Measurements from ENCODE around the gene GLIS1. TPM values are rescaled to one million over a fixed set of nuclear protein-coding genes. Genes with fewer than 3 reads are reported as not detected.

Gene GLIS1
- total and polyA plus RNA-seq, 2 experiments from 2014 or later = 0.22 to 0.61 TPM

GRCh38 chr1:53702341-53702740, 36.6 kb downstream of the GLIS1 start:
- Histone ChIP-seq H3K79me2 (ENCODE audit: insufficient read depth) (no peaks in the 10 kb centered on the region), H4K20me1 (ENCODE audit: insufficient read depth) (no peaks in the 10 kb centered on the region)

GRCh38 chr1:53700776-53701175, 38.2 kb downstream of the GLIS1 start:
- peaks cover 10% of the 10 kb centered on the region; the same call in 1 of the 2 replicates for H3K27me3 ChIP-seq (replicated peaks; ENCODE audit: insufficient read depth)
- H3K4me3 ChIP-seq = no peak overlapping the region
- no peak overlapping the region for H2AFZ ChIP-seq
- no peak overlapping the region for H3K9ac ChIP-seq
- H3K9me3 ChIP-seq (ENCODE audit: low read depth) = no peaks in the 10 kb centered on the region
- DNase-seq = no peak
- in situ Hi-C loops (cut with MboI) = no loop called here
- H3K27ac ChIP-seq = no peak overlapping the region
- 71 to 77% methylated on average over 3 of the region's 3 CpGs for WGBS, 2 experiments (ENCODE audit: low coverage in 1 of 2, low lambda C conversion rate in 2 of 2, missing lambda C conversion rate in 2 of 2)
- no peak for TF ChIP-seq EZH2 (IDR thresholded peaks at IDR 0.05; ENCODE audit: insufficient read depth, poor library complexity, severe bottlenecking)
- no peaks in the 10 kb centered on the region for H3K36me3 ChIP-seq (ENCODE audit: low read depth)
- H3K9me2 ChIP-seq (ENCODE audit: insufficient read depth) = no peaks in the 10 kb centered on the region
- H4K20me1 ChIP-seq (ENCODE audit: insufficient read depth) = no peaks in the 10 kb centered on the region
- H3F3A ChIP-seq (ENCODE audit: insufficient read depth) = no peaks in the 10 kb centered on the region
- H3K4me2 ChIP-seq (ENCODE audit: unreplicated experiment) = no peak overlapping the region
- H3K4me1 ChIP-seq (ENCODE audit: insufficient read depth) = 0 out of 2 replicates have a peak, but pooled peaks cover 3% of the 10 kb centered on the region
- H3K79me2 ChIP-seq (ENCODE audit: insufficient read depth) = no peaks in the 10 kb centered on the region

More at GRCh38 chr1:53702341-53702740, 36.6 kb downstream of the GLIS1 start:
- H2AFZ ChIP-seq = no peak overlapping the region
- no peaks in the 10 kb centered on the region for H3K36me3 ChIP-seq (ENCODE audit: low read depth)
- 0 out of 2 replicates have a peak, but pooled peaks cover 3% of the 10 kb centered on the region for H3K4me1 ChIP-seq (ENCODE audit: insufficient read depth)
- no peak overlapping the region for H3K4me2 ChIP-seq (ENCODE audit: unreplicated experiment)
- H3K9me2 ChIP-seq (ENCODE audit: insufficient read depth) = no peaks in the 10 kb centered on the region
- no peak for TF ChIP-seq EZH2 (IDR thresholded peaks at IDR 0.05; ENCODE audit: insufficient read depth, poor library complexity, severe bottlenecking)
- no peak for TF ChIP-seq EZH2phosphoT487 (IDR thresholded peaks at IDR 0.05; ENCODE audit: insufficient read depth, low read depth)
- H3F3A ChIP-seq (ENCODE audit: insufficient read depth) = no peaks in the 10 kb centered on the region
- no peaks in the 10 kb centered on the region for H3K9me3 ChIP-seq (ENCODE audit: low read depth)
- H3K27me3 ChIP-seq (replicated peaks; ENCODE audit: insufficient read depth) = peaks cover 13% of the 10 kb centered on the region
- H3K4me3 ChIP-seq = no peak overlapping the region
- DNase-seq = no peak
- in situ Hi-C loops (cut with MboI) = no loop called here
- no peak overlapping the region for H3K27ac ChIP-seq
- no peak overlapping the region for H3K9ac ChIP-seq
- WGBS, 2 experiments (ENCODE audit: low coverage in 1 of 2, low lambda C conversion rate in 2 of 2, missing lambda C conversion rate in 2 of 2) = 75 to 77% methylated on average over 8 of the region's 8 CpGs

- H3K79me2 ChIP-seq (ENCODE audit: insufficient read depth) = no peaks in the 10 kb centered on the region
- DNase-seq = no peak
- H3K4me1 ChIP-seq (ENCODE audit: insufficient read depth) = 0 out of 2 replicates have a peak, but pooled peaks cover 3% of the 10 kb centered on the region
- no peaks in the 10 kb centered on the region for H3K9me3 ChIP-seq (ENCODE audit: low read depth)
- WGBS, 2 experiments (ENCODE audit: low coverage in 1 of 2, low lambda C conversion rate in 2 of 2, missing lambda C conversion rate in 2 of 2) = 92 to 100% methylated on average over 8 of the region's 8 CpGs
- H3K27ac ChIP-seq = no peak overlapping the region
- TF ChIP-seq EZH2phosphoT487 (IDR thresholded peaks at IDR 0.05; ENCODE audit: insufficient read depth, low read depth) (no peak), EZH2 (IDR thresholded peaks at IDR 0.05; ENCODE audit: insufficient read depth, poor library complexity, severe bottlenecking) (no peak)
- H2AFZ ChIP-seq = no peak overlapping the region
- in situ Hi-C loops (cut with MboI) = no loop called here
- no peak overlapping the region for H3K9ac ChIP-seq
- H3K36me3 ChIP-seq (ENCODE audit: low read depth) = no peaks in the 10 kb centered on the region
- no peaks in the 10 kb centered on the region for H4K20me1 ChIP-seq (ENCODE audit: insufficient read depth)
- H3F3A ChIP-seq (ENCODE audit: insufficient read depth) = no peaks in the 10 kb centered on the region
- no peaks in the 10 kb centered on the region for H3K9me2 ChIP-seq (ENCODE audit: insufficient read depth)
- H3K4me3 ChIP-seq = no peak overlapping the region
- H3K4me2 ChIP-seq (ENCODE audit: unreplicated experiment) = no peak overlapping the region
- H3K27me3 ChIP-seq (replicated peaks; ENCODE audit: insufficient read depth) = peaks cover 6% of the 10 kb centered on the region; the same call in 1 of the 2 replicates
These were observed 39.0 kb downstream of the GLIS1 start for GRCh38 chr1:53699981-53700380.

GRCh38 chr1:53698384-53698980, 40.5 kb downstream of the GLIS1 start:
- in situ Hi-C loops (cut with MboI) = no loop called here
- H3K27ac ChIP-seq = no peak overlapping the region
- H3K4me3 ChIP-seq = no peak overlapping the region
- no peak overlapping the region for H3K9ac ChIP-seq
- 48 to 61% methylated on average over 7 of the region's 7 CpGs for WGBS, 2 experiments (ENCODE audit: low coverage in 1 of 2, low lambda C conversion rate in 2 of 2, missing lambda C conversion rate in 2 of 2)
- no peak for DNase-seq
- no peaks in the 10 kb centered on the region for H4K20me1 ChIP-seq (ENCODE audit: insufficient read depth)
- H3K27me3 ChIP-seq (replicated peaks; ENCODE audit: insufficient read depth) = no peaks in the 10 kb centered on the region
- 0 out of 2 replicates have a peak, but pooled peaks cover 3% of the 10 kb centered on the region for H3K4me1 ChIP-seq (ENCODE audit: insufficient read depth)
- no peaks in the 10 kb centered on the region for H3F3A ChIP-seq (ENCODE audit: insufficient read depth)
- H3K9me2 ChIP-seq (ENCODE audit: insufficient read depth) = no peaks in the 10 kb centered on the region
- H3K4me2 ChIP-seq (ENCODE audit: unreplicated experiment) = no peak overlapping the region
- no peaks in the 10 kb centered on the region for H3K79me2 ChIP-seq (ENCODE audit: insufficient read depth)
- H2AFZ ChIP-seq = no peak overlapping the region
- H3K9me3 ChIP-seq (ENCODE audit: low read depth) = no peaks in the 10 kb centered on the region
- TF ChIP-seq EZH2 (IDR thresholded peaks at IDR 0.05; ENCODE audit: insufficient read depth, poor library complexity, severe bottlenecking) (no peak), EZH2phosphoT487 (IDR thresholded peaks at IDR 0.05; ENCODE audit: insufficient read depth, low read depth) (no peak)
- H3K36me3 ChIP-seq (ENCODE audit: low read depth) = no peaks in the 10 kb centered on the region

Measured in GM23248 (cell line).